Natural killer cell (primary cell): ENCODE data around the gene POLR3A. TPM values are rescaled to one million over a fixed set of nuclear protein-coding genes. Genes with fewer than 3 reads are reported as not detected.

ENCODE experiments used
- ATAC-seq, 3 donors: fragments of 150-1000 bp in 2 of 3; fragments of 200-7000 bp in 1 of 3; cut with Tn5 transposase; 1 replicate in 1 of 3; 2 replicates in 2 of 3; pipeline ENCODE4 v1.10.0; 2021; ENCODE audit warnings: mild to moderate bottlenecking in 2 of 3, moderate library complexity in 2 of 3
- DNase-seq, 2 donors: peaks; one replicate each; pipeline versions ENCODE4 v3.0.0 to v3.0.0-alpha.2; 2013 to 2021; ENCODE audit warnings: mixed read lengths in 1 of 2
- H3K27ac ChIP-seq: one replicate; pipeline ENCODE4 v1.5.1; 2013; ENCODE audit warnings: mild to moderate bottlenecking, low read length
- H3K27me3 ChIP-seq: one replicate; pipeline ENCODE4 v1.6.1; 2013; ENCODE audit warnings: low read length; ENCODE audit not compliant: control insufficient read depth, insufficient read depth
- H3K36me3 ChIP-seq: one replicate; pipeline ENCODE4 v1.6.1; 2013; ENCODE audit warnings: low read length; ENCODE audit not compliant: control insufficient read depth, insufficient read depth
- H3K4me1 ChIP-seq: one replicate; pipeline ENCODE4 v1.6.1; 2013; ENCODE audit warnings: low read length; ENCODE audit not compliant: control insufficient read depth, insufficient read depth
- H3K4me3 ChIP-seq: one replicate; pipeline ENCODE4 v1.5.1; 2013; ENCODE audit warnings: low read length
- H3K9me3 ChIP-seq: one replicate; pipeline ENCODE4 v1.6.1; 2013; ENCODE audit warnings: low read length; ENCODE audit not compliant: control insufficient read depth, insufficient read depth
- H3K27ac Mint-ChIP-seq, 2 donors: one replicate each; pipeline ENCODE4 v1.8.0; 2022; ENCODE audit warnings: mild to moderate bottlenecking in 2 of 2, mixed read lengths in 2 of 2, moderate library complexity in 1 of 2
- H3K27me3 Mint-ChIP-seq, 2 donors: one replicate each; pipeline ENCODE4 v1.8.0; 2022; ENCODE audit warnings: low read depth in 2 of 2, mixed read lengths in 2 of 2
- H3K36me3 Mint-ChIP-seq: one replicate; pipeline ENCODE4 v1.8.0; 2022; ENCODE audit warnings: mixed read lengths
- H3K4me1 Mint-ChIP-seq, 2 donors: one replicate each; pipeline ENCODE4 v1.8.0; 2022; ENCODE audit warnings: mixed read lengths in 2 of 2
- H3K4me3 Mint-ChIP-seq: one replicate; pipeline ENCODE4 v1.8.0; 2022; ENCODE audit warnings: mild to moderate bottlenecking, moderate library complexity, mixed read lengths
- H3K9me3 Mint-ChIP-seq, 2 donors: one replicate each; pipeline ENCODE4 v1.8.0; 2022; ENCODE audit warnings: mixed read lengths in 2 of 2
- WGBS: methylation state at CpG from one replicate; pipeline ENCODE4 v1.1.7; 2013; ENCODE audit warnings: missing lambda C conversion rate; ENCODE audit not compliant: insufficient coverage; 5-methylcytosine and 5-hydroxymethylcytosine counted together
- intact Hi-C: fragments of 100-400 bp; cut with micrococcal nuclease; formaldehyde crosslinking; loops from one replicate; pipeline ENCODE4 v1.14.2; 2022
- total RNA-seq, 4 donors: library from RNA; stranded (reverse); fragments of 120-200 nt in 1 of 4; gene quantifications; one replicate each; pipeline versions ENCODE4 v1.2.3 to v1.2.4, GENCODE V29; 2013 to 2022
- TF ChIP-seq, protein P1 (sequence below): fragments of 200-600 bp; IDR thresholded peaks from one replicate; pipeline ENCODE4 v1.8.0; 2022; ENCODE audit warnings: antibody characterized with exemption

Gene POLR3A
- total RNA-seq, 3 donors from 2014 or later (not counting 1 experiment from before 2014, with no cell fraction given): 15.6 to 21.0 (median 17.9) TPM

DNA sequence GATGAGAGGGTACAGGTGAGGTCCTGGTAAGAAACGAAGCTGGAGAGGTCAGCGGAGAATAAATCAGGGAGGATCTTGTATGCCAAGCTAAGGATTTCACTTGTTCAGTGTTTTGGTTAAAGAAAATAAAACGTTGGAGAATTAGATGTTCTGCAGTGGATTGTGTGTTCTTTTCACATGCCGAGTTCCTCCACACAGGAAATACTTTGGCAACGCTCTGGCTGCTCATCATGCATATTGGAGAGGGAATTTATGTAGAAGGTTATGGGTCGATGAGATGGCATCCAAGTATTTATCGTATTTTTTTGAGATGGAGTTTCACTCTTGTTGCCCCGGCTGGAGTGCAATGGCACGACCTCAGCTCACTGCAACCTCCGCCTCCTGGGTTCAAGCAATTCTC is 15.4 kb upstream of the POLR3A start:
- Histone ChIP-seq H3K27me3 (no peaks in the 10 kb centered on the region), H3K4me1 (peaks cover 8% of the 10 kb centered on the region), H3K27ac (no peak overlapping the region), H3K9me3 (no peaks in the 10 kb centered on the region), H3K4me3 (no peak overlapping the region), H3K36me3 (peaks cover 32% of the 10 kb centered on the region)
- 84% methylated on average over 10 of the region's 10 CpGs for WGBS
- Mint-ChIP-seq H3K4me1 (peaks cover 33 to 36% of the 10 kb centered on the region in 2 donors), H3K9me3 (no peaks in the 10 kb centered on the region), H3K27me3 (no peaks in the 10 kb centered on the region), H3K36me3 (peaks cover 11% of the 10 kb centered on the region), H3K27ac (peak overlapping the region in 1 of 2 donors; percentile 20), H3K4me3 (no peak overlapping the region)
- TF ChIP-seq, protein P1, sequence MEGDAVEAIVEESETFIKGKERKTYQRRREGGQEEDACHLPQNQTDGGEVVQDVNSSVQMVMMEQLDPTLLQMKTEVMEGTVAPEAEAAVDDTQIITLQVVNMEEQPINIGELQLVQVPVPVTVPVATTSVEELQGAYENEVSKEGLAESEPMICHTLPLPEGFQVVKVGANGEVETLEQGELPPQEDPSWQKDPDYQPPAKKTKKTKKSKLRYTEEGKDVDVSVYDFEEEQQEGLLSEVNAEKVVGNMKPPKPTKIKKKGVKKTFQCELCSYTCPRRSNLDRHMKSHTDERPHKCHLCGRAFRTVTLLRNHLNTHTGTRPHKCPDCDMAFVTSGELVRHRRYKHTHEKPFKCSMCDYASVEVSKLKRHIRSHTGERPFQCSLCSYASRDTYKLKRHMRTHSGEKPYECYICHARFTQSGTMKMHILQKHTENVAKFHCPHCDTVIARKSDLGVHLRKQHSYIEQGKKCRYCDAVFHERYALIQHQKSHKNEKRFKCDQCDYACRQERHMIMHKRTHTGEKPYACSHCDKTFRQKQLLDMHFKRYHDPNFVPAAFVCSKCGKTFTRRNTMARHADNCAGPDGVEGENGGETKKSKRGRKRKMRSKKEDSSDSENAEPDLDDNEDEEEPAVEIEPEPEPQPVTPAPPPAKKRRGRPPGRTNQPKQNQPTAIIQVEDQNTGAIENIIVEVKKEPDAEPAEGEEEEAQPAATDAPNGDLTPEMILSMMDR: no peak
- intact Hi-C loops: loop anchor here (5.0 to 10.0 kb wide), 2 partner anchors 113 to 390 kb away; no protein-coding TSS in a partner anchor
- ATAC-seq (no peak), DNase-seq (no peak)

DNA sequence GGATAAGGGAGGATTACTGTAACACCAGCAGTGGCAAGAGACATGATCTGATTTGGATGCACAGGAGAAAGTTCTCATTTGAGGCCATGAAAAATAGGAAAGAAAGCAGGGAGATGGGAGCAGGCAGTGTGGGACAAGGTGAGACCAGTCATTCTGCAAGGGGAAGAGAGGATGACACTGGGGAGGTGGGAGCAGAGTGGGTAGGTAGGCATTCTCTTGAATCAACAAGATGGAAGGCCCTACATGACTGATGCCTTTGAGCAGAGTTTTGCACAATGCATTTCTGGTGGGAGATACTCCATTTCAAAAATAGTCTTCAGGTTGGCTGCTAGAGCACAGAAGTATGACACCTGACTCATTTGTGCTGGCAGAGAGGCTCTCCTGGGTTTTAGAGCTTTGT is 14.9 kb upstream of the POLR3A start:
- ATAC-seq: no peak
- Mint-ChIP-seq H3K9me3 (no peaks in the 10 kb centered on the region), H3K4me3 (no peak overlapping the region), H3K27me3 (no peaks in the 10 kb centered on the region), H3K27ac (peak overlapping the region in 1 of 2 donors; percentile 20), H3K36me3 (peaks cover 11% of the 10 kb centered on the region), H3K4me1 (peaks cover 38 to 41% of the 10 kb centered on the region in 2 donors)
- Histone ChIP-seq H3K27me3 (no peaks in the 10 kb centered on the region), H3K27ac (no peak overlapping the region), H3K36me3 (peaks cover 37% of the 10 kb centered on the region), H3K9me3 (no peaks in the 10 kb centered on the region), H3K4me1 (peaks cover 8% of the 10 kb centered on the region), H3K4me3 (no peak overlapping the region)
- intact Hi-C loops: loop anchor here (10.0 kb wide), 1 partner anchor 391 kb away; no protein-coding TSS in a partner anchor
- TF ChIP-seq, protein P1: no peak
- no peak for DNase-seq

DNA sequence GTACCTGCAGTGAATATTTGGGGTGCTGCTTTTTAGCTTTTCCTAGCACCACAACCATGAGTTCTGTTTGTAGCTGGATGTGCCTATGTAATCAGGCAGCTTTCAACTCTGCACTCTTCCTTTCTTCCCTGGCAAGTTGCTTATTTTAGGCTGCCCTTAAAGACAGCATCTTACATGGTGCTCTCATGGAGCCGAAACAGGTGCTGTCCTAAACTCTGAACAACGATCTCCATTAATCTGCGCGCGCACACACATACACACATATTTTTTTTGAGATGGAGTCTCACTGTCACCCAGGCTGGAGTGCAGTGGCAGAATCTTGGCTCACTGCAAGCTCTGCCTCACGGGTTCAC is 13.4 kb upstream of the POLR3A start:
- Mint-ChIP-seq H3K27ac (peak overlapping the region in 1 of 2 donors; percentile 21), H3K4me1 (peaks cover 41 to 44% of the 10 kb centered on the region in 2 donors), H3K27me3 (no peaks in the 10 kb centered on the region), H3K4me3 (no peak overlapping the region), H3K36me3 (peaks cover 11% of the 10 kb centered on the region), H3K9me3 (no peaks in the 10 kb centered on the region)
- TF ChIP-seq, protein P1: no peak
- ATAC-seq: no peak
- DNase-seq: no peak
- peaks cover 8% of the 10 kb centered on the region for H3K4me1 ChIP-seq
- intact Hi-C loops: loop anchor here (10.0 kb wide), 1 partner anchor 392 kb away; no protein-coding TSS in a partner anchor
- 92% methylated on average over 6 of the region's 6 CpGs for WGBS
- no peak overlapping the region for H3K4me3 ChIP-seq
- H3K9me3 ChIP-seq: no peaks in the 10 kb centered on the region
- peaks cover 50% of the 10 kb centered on the region for H3K36me3 ChIP-seq
- no peaks in the 10 kb centered on the region for H3K27me3 ChIP-seq
- H3K27ac ChIP-seq: no peak overlapping the region
